ENCODE measurements around the gene RPS6KA2.

DNA sequence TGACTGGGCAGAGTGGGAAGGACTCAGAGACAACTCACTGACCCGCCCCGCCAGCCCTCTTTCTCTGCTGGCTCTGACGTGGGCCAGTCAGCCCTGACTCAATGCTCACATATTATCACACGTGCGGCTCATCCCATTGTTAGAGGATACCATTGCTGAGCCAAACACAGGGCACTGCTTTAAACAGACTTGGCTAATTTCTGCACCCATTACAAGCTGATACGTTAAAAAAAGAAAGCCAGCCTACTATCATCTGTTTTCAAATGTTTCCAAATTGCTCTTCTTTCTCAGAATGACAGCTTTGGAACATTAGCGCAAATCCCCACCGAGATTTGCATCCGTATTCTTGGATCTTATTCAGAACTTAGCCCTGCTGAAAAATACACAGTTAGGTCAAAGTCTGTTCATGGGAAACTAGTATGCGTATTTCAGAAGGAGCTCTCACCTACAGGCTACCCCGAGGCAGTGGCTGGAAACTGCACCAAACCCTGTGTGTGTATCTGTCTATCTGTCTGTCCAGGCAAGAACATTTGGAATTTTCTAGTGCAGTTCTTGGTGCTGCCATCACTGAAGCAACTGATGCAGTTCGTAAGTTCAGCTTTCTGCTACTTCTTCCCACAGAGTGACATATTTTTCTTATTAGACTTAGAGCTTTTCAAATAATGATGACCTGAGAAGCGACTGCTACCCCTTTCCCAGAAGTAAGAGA lies 73.3 kb downstream of the RPS6KA2 start:
- TF ChIP-seq, protein P1, sequence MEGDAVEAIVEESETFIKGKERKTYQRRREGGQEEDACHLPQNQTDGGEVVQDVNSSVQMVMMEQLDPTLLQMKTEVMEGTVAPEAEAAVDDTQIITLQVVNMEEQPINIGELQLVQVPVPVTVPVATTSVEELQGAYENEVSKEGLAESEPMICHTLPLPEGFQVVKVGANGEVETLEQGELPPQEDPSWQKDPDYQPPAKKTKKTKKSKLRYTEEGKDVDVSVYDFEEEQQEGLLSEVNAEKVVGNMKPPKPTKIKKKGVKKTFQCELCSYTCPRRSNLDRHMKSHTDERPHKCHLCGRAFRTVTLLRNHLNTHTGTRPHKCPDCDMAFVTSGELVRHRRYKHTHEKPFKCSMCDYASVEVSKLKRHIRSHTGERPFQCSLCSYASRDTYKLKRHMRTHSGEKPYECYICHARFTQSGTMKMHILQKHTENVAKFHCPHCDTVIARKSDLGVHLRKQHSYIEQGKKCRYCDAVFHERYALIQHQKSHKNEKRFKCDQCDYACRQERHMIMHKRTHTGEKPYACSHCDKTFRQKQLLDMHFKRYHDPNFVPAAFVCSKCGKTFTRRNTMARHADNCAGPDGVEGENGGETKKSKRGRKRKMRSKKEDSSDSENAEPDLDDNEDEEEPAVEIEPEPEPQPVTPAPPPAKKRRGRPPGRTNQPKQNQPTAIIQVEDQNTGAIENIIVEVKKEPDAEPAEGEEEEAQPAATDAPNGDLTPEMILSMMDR (conservative IDR thresholded peaks at IDR 0.05): no peak
- no peak for TF ChIP-seq EZH2 (IDR thresholded peaks at IDR 0.05; ENCODE audit: low read depth)
